Activated gamma-delta T cell treated with anti-CD3 and anti-CD28 coated beads, Interleukin-2, amount 50 U/mL, for 16 hours (primary cell): Measurements from ENCODE around the gene FAAP20.
A peak's percentile ranks its signal among the peaks of the same experiment; 100 is the strongest.

Experiments used
- DNase-seq: peaks from one replicate; pipeline ENCODE4 v3.0.0-alpha.2; 2020; ENCODE audit warnings: low read depth

The FAAP20 gene

GRCh38 chr1:2194319-2194897, at the start of gene FAAP20:
Gene FAAP20 (minus strand): TSS chr1:2194772. CDS start chr1:2194749, 23 bp downstream.
- peak; percentile 48 for DNase-seq

- no peak for DNase-seq
Measured at GRCh38 chr1:2242814-2243725, 48.5 kb upstream of the FAAP20 start.

GRCh38 chr1:2241820-2242219, 47.2 kb upstream of the FAAP20 start:
- DNase-seq = no peak

GRCh38 chr1:2240270-2241156, 45.9 kb upstream of the FAAP20 start:
- DNase-seq = no peak

- no peak for DNase-seq
Measured at GRCh38 chr1:2239384-2239985, 44.9 kb upstream of the FAAP20 start.

- no peak for DNase-seq
Measured at GRCh38 chr1:2239013-2239370, 44.4 kb upstream of the FAAP20 start.

GRCh38 chr1:2238361-2239012, 43.9 kb upstream of the FAAP20 start:
- no peak for DNase-seq

- no peak for DNase-seq
Measured at GRCh38 chr1:2237773-2238172, 43.2 kb upstream of the FAAP20 start.

GRCh38 chr1:2236695-2237677, 42.4 kb upstream of the FAAP20 start:
- no peak for DNase-seq

- DNase-seq = no peak
Measured at GRCh38 chr1:2235300-2235998, 40.9 kb upstream of the FAAP20 start.

- no peak for DNase-seq
Measured at GRCh38 chr1:2234762-2235113, 40.2 kb upstream of the FAAP20 start.

- DNase-seq = peak; percentile 69
Measured at GRCh38 chr1:2233997-2234761, 39.6 kb upstream of the FAAP20 start.

GRCh38 chr1:2233468-2233867, 38.9 kb upstream of the FAAP20 start:
- DNase-seq = no peak

GRCh38 chr1:2232916-2233438, 38.4 kb upstream of the FAAP20 start:
- no peak for DNase-seq

GRCh38 chr1:2232255-2232915, 37.8 kb upstream of the FAAP20 start:
- no peak for DNase-seq

- DNase-seq = no peak
Measured at GRCh38 chr1:2231532-2232254, 37.1 kb upstream of the FAAP20 start.

- no peak for DNase-seq
Measured at GRCh38 chr1:2230781-2231531, 36.4 kb upstream of the FAAP20 start.
